ENCODE data around the gene MPZL2.

- TF ChIP-seq CTCF (IDR thresholded peaks at IDR 0.05; ENCODE audit: poor library complexity, severe bottlenecking) = no peak
- no peak for TF ChIP-seq REST (IDR thresholded peaks at IDR 0.05; ENCODE audit: borderline replicate concordance)
- no peak for TF ChIP-seq RAD21 (conservative IDR thresholded peaks at IDR 0.05)
- TF ChIP-seq POLR2AphosphoS5 (IDR thresholded peaks at IDR 0.05) = no peak
- TF ChIP-seq TAF1 (IDR thresholded peaks at IDR 0.05; ENCODE audit: low read depth) = no peak
- no peak for TF ChIP-seq EZH2 (IDR thresholded peaks at IDR 0.05; ENCODE audit: borderline replicate concordance, insufficient read depth, low read length, poor library complexity, severe bottlenecking)
- TF ChIP-seq EP300 (conservative IDR thresholded peaks at IDR 0.05; ENCODE audit: poor library complexity, severe bottlenecking) = no peak
- TF ChIP-seq MXI1 (conservative IDR thresholded peaks at IDR 0.05; ENCODE audit: poor library complexity, severe bottlenecking) = no peak
Measured at GRCh38 chr11:118295815-118296454, 31.8 kb upstream of the MPZL2 start.
